SHP77 (cell line): ENCODE results near the gene EXOSC2.

Experiments
- DNase-seq, 2 experiments: peaks; one replicate each; lab custom pipeline; 2025; lab: John Stamatoyannopoulos, UW

EXOSC2 gene

GRCh38 chr9:130698514-130698913 lies 4.9 kb downstream of the EXOSC2 start:
- DNase-seq: no peak

DNA sequence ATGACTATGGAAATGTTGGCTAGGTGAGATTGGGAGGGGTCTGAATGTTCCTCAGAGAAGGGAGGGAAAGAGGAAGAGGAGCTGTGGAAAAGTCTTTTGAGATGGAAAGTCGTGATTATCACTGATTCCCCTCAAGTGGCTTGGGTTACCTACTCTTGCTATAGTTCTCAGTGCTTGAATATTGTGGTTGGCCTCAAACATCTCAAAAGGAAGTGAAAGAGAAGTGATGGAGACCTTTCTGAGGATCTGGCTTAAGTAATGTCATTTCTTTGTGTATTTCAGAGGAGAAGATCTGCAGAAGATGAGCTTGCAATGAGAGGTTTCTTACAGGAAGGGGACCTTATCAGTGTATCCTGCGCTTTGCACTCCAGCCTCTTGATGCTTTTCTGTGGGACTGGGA lies 5.5 kb downstream of the EXOSC2 start:
- DNase-seq: no peak

GRCh38 chr9:130701059-130702022 lies 7.8 kb downstream of the EXOSC2 start:
- peak; percentile 53 to 64 for DNase-seq

DNA sequence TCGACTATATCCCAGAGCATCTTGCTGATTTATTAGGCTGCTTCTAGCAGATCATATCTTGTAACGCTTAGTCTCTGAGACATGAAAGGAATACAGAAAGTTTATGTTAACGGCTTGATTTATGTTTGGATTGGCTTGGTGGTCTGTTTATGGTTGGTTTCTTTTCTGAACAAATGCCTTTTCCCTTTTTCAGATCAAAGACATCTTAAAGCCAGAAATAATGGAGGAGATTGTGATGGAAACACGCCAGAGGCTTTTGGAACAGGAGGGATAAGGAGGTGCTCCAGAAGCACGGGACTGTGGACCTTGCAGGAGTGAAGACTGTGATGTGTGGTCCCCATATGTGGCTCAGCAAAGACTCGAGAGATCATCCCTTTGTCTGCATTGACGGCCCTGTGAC lies 9.9 kb downstream of the EXOSC2 start:
- no peak for DNase-seq

GRCh38 chr9:130707225-130707976 lies 13.8 kb downstream of the EXOSC2 start:
- DNase-seq: peak; percentile 39 to 47

DNA sequence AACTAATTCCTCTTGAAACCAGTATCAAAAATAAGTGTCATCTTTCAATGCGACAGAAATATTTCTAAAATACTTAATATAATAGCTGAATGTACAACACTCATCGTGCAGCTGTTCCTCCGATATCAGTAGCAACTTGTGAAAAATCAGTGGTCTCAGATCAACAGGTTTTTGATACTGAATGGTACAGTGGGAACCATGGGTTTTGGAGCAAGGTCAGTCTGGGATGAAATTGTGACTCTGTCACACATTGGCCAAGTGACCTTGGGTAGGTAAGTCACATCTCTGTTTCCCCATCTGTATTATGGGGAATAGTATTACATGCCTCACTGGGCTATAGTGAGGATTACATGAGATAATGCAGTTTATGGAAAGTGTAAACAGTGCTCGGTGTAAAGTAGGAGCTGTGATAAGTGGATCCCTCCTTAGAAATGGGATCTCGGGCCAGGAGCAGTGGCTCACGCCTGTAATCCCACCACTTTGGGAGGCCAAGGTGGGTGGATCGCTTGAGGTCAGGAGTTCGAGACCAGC lies 17.3 kb downstream of the EXOSC2 start:
- no peak for DNase-seq

GRCh38 chr9:130711469-130711868 lies 17.9 kb downstream of the EXOSC2 start:
- no peak for DNase-seq

DNA sequence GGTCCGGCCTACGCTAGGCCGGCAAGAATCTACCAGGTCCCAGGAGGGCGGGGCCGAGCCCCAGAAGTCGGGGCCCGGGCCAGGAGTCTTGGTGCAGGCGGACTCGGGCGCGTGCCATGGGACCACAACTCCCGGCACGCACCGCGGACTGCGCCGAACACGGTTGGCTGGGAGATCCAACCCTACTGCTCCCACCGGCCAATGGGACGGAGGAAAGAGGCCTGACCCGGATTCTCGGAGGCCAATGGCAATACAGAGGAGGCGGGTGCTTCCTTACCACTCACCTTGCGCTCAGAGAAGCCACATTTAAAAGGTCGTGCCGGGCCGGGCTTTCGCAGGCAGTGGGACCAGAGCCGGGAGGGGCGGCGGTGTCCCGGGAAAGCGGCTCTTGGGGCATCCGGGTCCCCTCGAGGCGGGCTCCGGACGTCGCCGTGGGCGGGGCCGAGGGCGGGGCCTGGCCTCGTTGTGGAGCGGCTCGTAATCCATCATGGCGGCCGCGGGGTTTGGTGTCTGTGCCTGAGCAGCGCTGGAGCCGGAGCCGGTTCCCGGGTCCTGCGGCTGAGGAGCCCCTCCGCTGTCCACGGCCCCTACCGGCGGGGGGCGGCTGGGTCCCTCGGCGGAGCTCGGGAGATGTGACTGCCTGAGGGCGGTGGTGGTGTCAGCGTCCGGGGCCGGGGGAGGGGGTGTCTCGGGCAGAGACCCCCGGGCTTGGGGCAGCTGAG lies 19.1 kb downstream of the EXOSC2 start:
- DNase-seq: peak; percentile 96 to 98

DNA sequence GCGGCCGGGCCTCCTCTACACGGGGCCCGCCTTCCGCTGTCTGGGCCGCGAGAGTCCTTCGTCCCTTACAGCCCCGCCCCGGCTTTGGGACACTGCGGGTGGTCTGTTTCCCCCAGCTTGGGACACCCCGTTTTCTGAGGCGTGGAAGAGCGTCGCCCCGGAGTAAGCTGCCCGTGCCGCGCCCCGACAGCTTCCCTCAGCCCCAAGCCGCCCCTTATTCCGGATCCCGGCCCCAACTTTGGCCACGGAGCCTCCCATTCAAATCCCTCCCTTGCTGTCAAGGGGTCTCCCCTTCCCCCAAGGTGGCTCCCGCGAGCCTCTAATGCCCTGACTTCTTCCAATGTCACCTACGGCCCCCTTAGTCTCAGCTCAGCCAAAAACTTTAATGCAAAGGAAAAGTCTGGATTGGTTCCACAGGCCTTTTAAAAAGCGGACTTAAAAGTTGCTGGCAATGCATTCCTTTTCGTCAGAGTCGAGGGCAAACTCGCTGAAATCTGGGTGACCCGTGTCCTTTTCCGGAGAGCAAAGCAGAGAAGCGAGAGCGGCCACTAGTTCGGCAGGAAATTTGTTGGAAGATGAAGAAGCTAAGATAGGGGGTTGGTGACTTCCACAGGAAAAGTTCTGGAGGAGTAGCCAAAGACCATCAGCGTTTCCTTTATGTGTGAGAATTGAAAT lies 19.8 kb downstream of the EXOSC2 start:
- peak in 1 of 2 experiments; percentile 10 for DNase-seq

GRCh38 chr9:130714586-130715110 lies 21.1 kb downstream of the EXOSC2 start:
- no peak for DNase-seq

DNA sequence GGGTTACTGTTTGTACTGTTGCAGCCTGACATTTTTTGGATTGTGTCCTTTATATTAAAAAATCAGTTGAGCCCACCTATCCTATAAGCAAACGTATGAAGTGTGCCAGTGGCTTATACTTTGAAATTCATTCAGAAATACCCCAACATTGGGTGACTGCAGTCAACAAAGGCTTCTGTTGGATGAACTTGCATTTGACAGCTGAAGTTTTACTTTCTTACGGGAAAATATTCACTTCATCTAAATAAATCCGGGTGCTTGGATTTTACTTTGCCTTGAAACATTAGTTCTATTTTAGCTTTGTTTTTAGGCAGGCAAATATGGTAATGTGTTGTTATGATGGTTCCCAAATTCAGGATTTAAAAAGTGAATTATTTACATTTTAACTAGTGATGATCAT lies 21.7 kb downstream of the EXOSC2 start:
- no peak for DNase-seq

DNA sequence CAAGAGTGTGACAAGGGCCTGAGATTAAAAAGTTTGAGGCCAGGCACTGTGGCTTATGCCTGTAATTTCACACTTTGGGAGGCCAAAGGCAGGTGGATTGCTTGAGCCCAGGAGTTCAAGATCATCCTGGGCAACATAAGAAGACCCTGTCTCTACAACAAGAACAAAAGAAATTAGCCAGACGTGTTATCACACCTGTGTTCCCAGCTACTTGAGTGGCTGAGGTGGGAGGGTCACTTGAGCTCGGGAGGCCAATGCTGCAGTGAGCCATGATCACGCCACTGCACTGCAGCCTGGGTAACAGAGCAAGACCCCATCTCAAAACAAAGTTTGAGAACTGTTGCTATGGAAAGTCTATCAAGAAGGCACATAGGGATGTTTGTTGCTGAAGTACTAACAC lies 25.0 kb downstream of the EXOSC2 start:
- DNase-seq: no peak

DNA sequence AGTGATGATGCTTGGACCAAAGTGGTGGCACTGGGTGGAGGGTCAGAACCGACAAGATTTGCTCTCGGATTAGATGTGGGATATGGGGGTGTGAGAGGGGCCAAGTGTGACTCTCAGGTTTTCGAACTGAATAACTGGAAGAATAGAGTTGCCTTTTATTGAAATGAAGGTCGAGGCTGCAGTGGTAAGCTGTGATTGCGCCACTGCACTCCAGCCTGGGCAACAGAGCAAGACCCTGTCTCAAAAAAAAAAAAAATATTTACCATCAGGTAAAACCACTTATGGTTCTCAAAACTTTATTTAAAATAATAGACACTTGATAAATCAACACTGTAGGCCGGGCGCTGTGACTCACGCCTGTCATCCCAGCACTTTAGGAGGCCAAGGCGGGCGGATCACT lies 27.2 kb downstream of the EXOSC2 start:
- no peak for DNase-seq

- DNase-seq: no peak
These were observed 35.1 kb downstream of the EXOSC2 start for GRCh38 chr9:130728721-130729120.

GRCh38 chr9:130729145-130729544 lies 35.6 kb downstream of the EXOSC2 start:
- no peak for DNase-seq

- peak; percentile 69 to 85 for DNase-seq
These were observed 37.8 kb downstream of the EXOSC2 start for GRCh38 chr9:130731355-130731754.

DNA sequence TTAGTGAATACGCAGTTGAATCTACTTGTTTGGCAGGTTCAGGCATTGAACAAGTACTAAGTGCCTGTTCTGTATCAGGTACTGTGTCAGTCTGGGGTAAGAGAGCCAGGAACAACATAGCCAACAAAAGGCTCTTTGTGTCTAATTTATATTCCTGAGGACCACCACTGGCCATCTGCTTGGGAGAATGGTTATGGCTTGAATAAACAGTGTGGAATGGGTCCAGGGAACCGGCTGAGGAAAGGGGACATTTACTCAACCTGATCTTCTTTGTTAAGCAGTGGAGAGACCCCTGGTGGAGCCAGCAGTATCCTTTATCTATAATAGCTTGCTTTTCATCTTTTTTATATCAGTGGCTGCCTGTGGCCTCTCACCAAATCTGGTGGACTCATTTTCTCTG lies 38.6 kb downstream of the EXOSC2 start:
- peak; percentile 80 to 88 for DNase-seq

GRCh38 chr9:130732793-130733221 lies 39.2 kb downstream of the EXOSC2 start:
- DNase-seq: no peak

DNA sequence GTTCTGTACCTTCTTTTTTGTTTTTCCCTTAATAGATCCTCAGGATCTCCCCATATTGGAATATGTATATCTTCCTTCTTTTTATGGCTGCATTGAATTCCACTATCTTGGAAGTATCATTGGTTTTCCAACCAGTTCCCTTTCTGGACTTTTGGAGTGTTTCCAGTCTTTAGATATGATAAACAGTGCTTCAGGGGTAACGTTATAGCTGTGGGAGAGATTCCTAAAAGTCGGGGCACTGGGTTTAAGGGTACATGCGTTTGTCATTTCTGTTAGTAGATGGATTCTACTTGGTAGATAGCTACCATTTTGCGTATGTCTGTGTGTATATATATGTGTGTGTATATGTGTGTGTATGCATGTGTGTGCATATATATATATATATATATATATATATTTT lies 42.0 kb downstream of the EXOSC2 start:
- no peak for DNase-seq

- DNase-seq: no peak
These were observed 43.3 kb downstream of the EXOSC2 start for GRCh38 chr9:130736834-130737233.

DNA sequence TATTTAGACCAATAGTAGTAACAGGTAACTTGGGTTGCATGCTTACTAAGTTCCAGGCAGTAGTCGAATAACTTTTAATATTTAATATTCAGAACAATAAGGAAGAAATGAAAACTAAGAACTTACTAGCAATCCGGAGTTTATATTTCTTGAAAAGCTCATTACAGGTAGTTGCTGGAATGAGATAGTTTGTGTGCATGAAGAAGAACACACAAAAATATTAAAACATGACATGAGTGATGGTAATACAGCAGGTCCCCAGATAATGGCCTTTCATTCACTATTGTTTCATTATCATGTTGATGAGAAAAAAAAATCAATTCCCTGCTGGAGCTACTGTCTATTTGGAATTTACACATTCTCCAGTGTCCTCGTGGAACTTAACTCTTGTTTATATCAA lies 44.7 kb downstream of the EXOSC2 start:
- DNase-seq: no peak
